Activated T-helper 17 cell treated with anti-CD3 and anti-CD28 coated beads, Interleukin-2, amount 50 U/mL, for 72 hours (primary cell): ENCODE results near the gene VPS9D1. TPM values are rescaled to one million over a fixed set of nuclear protein-coding genes. Genes with fewer than 3 reads are reported as not detected.

Experiments used
- ATAC-seq: fragments of 150-1000 bp; cut with Tn5 transposase; replicated peaks from 2 replicates; pipeline ENCODE4 v1.10.0; 2021; ENCODE audit warnings: mild to moderate bottlenecking, moderate library complexity
- H3K27ac Mint-ChIP-seq: one replicate; pipeline ENCODE4 v1.8.0; 2022; ENCODE audit warnings: mixed read lengths
- H3K27me3 Mint-ChIP-seq: one replicate; pipeline ENCODE4 v1.8.0; 2022; ENCODE audit warnings: mixed read lengths
- H3K36me3 Mint-ChIP-seq: one replicate; pipeline ENCODE4 v1.8.0; 2022; ENCODE audit warnings: low read depth, mild to moderate bottlenecking, mixed read lengths
- H3K4me1 Mint-ChIP-seq: one replicate; pipeline ENCODE4 v1.8.0; 2022; ENCODE audit warnings: mixed read lengths
- H3K4me3 Mint-ChIP-seq: one replicate; pipeline ENCODE4 v1.8.0; 2022; ENCODE audit warnings: mild to moderate bottlenecking, mixed read lengths
- H3K9me3 Mint-ChIP-seq: one replicate; pipeline ENCODE4 v1.8.0; 2022; ENCODE audit warnings: mixed read lengths
- total RNA-seq, 2 donors: library from RNA; stranded (reverse); gene quantifications; one replicate each; pipeline ENCODE4 v1.2.3, GENCODE V29; 2022

Gene VPS9D1, protein sequence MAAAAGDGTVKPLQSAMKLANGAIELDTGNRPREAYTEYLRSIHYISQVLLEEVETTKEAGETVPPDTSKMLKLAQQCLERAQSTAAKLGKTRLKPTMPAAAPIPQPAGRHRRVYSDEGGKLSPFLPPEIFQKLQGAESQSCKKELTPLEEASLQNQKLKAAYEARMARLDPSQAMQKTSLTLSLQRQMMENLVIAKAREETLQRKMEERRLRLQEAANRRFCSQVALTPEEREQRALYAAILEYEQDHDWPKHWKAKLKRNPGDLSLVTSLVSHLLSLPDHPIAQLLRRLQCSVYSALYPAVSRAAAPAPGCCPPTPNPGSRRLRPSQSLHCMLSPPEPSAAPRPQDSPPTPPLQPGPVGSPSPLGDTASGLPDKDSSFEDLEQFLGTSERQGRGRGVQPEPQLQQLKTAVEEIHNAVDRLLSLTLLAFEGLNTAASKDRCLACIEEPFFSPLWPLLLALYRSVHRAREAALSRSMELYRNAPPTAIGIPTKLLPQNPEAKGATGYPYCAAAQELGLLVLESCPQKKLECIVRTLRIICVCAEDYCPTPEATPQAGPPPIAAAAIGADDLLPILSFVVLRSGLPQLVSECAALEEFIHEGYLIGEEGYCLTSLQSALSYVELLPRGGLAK
- 1 to 10 TPM; 1.7 to 4.1 TPM for total RNA-seq

DNA sequence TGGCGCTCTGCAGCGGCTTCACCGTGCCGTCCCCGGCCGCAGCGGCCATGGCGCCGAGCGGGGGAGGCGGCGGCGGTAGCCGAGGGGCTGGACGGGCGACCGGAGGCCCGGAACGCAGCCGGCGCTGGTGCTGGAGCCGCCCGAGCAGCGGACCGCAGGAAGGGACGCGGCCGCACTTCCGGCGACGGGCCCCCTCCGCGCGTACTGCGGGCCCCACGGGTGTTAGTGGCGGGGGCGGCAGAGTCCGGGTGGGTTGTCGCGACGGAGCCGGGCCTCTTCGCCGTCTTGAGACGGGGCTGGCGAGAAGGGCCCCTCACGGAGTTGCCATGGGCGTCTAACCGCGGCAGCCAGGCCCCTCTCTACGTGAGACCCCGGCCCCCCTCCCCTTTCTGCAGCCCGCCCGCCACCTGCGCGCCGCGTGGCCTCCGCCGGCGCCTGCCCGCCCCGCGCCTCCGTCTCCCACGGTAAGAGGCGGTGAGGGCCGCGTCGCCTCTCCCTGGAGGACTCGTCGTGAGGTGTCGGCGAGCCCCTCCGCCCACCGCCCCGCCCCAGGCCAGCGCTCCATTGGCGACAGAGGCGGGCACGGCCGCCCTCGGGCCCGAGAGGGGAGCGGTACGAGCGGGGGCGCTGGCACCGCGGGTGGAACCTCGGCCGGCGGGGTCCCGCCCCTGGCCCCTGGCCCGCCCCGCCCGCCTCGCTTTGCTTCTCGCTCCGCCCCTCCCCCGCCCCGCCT lies at the start of gene VPS9D1, which contains the start of gene ZNF276:
Gene VPS9D1, minus strand, starts transcription at position 86 of the 733 bp plus-strand sequence. Its CDS starts 37 bp downstream, at position 49.
Gene ZNF276, plus strand, starts transcription at position 725 of the 733 bp plus-strand sequence. CDS start 104 bp downstream, outside the sequence.
- peaks cover 21% of the 10 kb centered on the region for H3K4me1 Mint-ChIP-seq
- H3K4me3 Mint-ChIP-seq = peak within 1 kb of the TSS; percentile 86
- H3K36me3 Mint-ChIP-seq = peaks cover 28% of the 10 kb centered on the region
- H3K9me3 Mint-ChIP-seq = no peaks in the 10 kb centered on the region
- peak within 1 kb of the TSS; percentile 82 for H3K27ac Mint-ChIP-seq
- H3K27me3 Mint-ChIP-seq = no peaks in the 10 kb centered on the region
- ATAC-seq = peak; percentile 63

DNA sequence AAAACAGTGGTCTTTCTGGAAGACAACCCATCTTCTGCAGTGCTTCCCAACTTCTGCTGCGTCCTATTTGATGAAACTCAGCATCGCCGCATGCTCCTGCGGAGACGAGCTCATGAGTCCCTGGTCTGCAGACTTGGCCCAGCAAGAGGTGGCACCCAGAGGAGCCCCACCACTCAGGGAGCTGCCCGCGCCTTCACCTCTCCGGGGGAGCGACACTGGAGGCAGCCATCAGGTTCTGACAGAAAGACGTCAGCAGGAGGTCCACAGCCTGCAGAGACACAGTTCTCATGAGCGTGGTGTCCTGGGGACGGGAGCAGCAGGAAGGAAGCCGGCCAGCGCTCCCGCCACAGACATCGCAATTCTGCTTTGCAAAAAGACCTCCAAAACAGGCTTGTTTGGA lies 49.7 kb upstream of the VPS9D1 start:
- Mint-ChIP-seq H3K27ac (no peak overlapping the region), H3K9me3 (no peaks in the 10 kb centered on the region), H3K4me1 (no peaks in the 10 kb centered on the region), H3K4me3 (no peak overlapping the region), H3K36me3 (peaks cover 85% of the 10 kb centered on the region), H3K27me3 (no peaks in the 10 kb centered on the region)
- no peak for ATAC-seq

DNA sequence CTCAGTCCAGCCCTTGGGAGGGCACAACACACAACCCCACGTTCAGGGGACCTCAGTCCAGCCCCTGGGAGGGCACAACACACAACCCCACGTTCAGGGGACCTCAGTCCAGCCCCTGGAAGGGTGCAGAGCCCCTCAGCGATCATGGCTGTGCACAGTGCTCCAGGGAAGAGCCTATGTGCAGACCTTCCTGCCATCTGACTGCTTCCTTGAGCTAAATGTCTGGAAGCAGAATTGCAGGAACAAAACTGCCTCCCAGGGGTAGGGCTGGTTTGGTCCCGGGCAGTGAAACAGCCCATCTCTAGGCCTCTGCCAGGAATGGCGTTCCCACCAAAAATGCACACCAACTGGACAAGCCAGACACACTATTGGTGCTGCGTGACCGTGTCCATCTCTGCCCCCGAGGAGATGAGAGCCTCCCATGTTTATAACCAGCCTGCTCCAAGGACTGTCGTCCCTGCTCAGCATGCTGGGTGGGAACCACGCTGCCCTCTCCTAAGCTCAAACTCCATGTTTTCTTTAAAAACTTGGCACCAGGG lies 44.7 kb upstream of the VPS9D1 start:
- no peak for ATAC-seq
- no peaks in the 10 kb centered on the region for H3K9me3 Mint-ChIP-seq
- peak overlapping the region; percentile 53 for H3K27ac Mint-ChIP-seq
- no peaks in the 10 kb centered on the region for H3K27me3 Mint-ChIP-seq
- peaks cover 82% of the 10 kb centered on the region for H3K36me3 Mint-ChIP-seq
- peaks cover 11% of the 10 kb centered on the region for H3K4me1 Mint-ChIP-seq
- peak overlapping the region; percentile 71 for H3K4me3 Mint-ChIP-seq

DNA sequence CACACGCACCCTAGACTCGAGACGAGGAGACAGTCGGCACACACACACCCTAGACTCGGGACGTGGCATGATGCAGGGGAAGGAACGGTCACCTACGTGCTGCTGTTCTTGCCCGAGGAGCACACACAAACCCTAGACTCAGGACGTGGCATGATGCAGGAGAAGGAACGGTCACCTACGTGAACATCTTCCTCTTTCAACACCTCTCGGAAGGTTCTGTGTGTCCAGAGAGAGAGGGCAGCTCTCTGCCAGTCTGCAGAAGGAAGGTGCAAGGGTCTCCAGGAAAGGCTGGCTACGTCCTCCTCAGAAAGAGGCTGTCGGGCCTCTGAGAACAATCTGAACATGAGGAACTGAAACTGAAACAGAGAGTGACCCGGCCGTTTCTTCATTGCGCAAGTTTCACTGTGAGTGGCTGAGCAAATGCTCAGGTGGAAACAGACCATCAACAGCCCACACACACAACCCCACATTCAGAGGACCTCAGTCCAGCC lies 44.1 kb upstream of the VPS9D1 start:
- H3K27ac Mint-ChIP-seq = peak overlapping the region; percentile 53
- ATAC-seq = peak; percentile 91
- peaks cover 13% of the 10 kb centered on the region for H3K4me1 Mint-ChIP-seq
- H3K9me3 Mint-ChIP-seq = no peaks in the 10 kb centered on the region
- peak overlapping the region; percentile 71 for H3K4me3 Mint-ChIP-seq
- H3K27me3 Mint-ChIP-seq = no peaks in the 10 kb centered on the region
- peaks cover 82% of the 10 kb centered on the region for H3K36me3 Mint-ChIP-seq

DNA sequence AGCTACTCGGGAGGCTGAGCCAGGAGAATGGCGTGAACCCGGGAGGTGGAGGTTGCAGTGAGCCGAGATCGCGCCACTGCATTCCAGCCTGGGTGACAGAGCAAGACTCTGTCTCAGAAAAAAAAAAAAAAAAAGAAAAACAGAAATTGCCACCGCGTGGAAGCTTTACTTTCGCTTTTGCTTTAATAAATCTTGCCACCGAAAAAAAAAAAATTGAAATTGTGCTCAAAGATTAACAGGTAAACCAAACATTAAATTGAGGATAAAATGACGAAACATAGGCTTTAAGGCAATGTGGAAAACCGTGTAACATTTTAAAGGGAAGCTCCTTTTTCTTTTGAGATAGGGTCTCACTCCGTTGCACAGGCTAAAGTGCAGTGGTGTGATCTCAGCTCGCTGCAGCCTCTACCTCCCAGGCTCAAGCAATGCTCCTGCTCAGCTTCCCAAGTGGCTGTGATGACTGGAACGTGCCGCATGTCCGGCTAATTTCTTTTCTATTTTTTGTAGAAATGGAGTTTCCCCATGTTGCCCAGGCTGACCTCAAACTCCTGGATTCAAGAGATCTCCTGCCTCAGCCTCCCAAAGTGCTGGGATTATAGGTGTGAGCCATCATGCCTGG lies 40.7 kb upstream of the VPS9D1 start:
- Mint-ChIP-seq H3K4me3 (peak overlapping the region; percentile 71), H3K36me3 (peaks cover 86% of the 10 kb centered on the region), H3K4me1 (peaks cover 13% of the 10 kb centered on the region), H3K9me3 (no peaks in the 10 kb centered on the region), H3K27ac (peak overlapping the region; percentile 85), H3K27me3 (no peaks in the 10 kb centered on the region)
- ATAC-seq = no peak

DNA sequence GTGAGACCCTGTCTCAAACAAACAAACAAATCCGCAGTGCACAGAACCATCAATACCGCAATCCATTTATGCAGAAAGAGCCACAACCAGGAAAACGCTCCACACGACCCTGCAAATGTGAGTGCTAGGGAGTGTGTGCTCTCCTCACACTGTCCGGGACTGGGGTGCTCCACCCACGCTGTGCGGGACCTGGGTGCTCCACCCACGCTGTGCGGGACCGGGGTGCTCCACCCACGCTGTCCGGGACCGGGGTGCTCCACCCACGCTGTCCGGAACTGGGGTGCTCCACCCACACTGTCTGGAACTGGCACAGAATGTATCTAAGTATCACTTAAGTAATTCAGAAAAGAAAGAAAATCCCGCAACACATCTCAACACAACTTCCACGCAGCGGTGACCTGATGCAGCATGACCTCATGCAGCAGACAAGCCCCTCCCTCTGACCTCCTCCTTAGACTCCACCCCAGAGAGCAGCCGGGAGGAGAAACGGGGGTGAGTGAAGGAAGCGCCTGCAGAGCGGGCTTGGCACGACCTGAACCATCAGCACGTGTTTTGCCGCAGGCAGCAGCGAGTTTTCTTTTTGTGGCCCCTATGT lies 39.1 kb upstream of the VPS9D1 start:
- peak; percentile 44 for ATAC-seq
- peak overlapping the region; percentile 85 for H3K27ac Mint-ChIP-seq
- peaks cover 96% of the 10 kb centered on the region for H3K36me3 Mint-ChIP-seq
- H3K27me3 Mint-ChIP-seq = no peaks in the 10 kb centered on the region
- peak overlapping the region; percentile 71 for H3K4me3 Mint-ChIP-seq
- H3K4me1 Mint-ChIP-seq = peaks cover 13% of the 10 kb centered on the region
- no peaks in the 10 kb centered on the region for H3K9me3 Mint-ChIP-seq

DNA sequence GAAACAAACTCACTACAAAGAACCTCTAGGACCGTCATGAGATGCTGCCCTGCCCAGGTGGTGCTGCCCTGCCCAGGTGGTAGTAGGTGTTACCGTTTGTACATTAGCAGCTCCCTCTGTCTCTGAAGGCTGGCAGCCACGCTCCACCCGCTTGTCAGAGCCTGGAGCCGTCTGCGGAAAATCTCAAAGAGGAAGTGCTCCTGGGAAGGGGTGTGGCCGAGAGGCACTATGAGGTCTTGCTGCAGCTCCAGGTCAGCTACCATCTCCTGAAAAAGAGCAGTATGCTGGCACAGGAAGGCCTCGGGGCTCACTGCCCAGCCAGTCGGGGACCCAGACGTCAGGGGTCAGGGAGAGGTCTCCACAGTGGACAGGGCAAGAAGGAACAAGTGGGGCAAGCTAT lies 28.9 kb upstream of the VPS9D1 start:
- Mint-ChIP-seq H3K4me1 (peaks cover 2% of the 10 kb centered on the region), H3K9me3 (no peaks in the 10 kb centered on the region), H3K36me3 (peaks cover 77% of the 10 kb centered on the region), H3K27me3 (no peaks in the 10 kb centered on the region), H3K4me3 (no peak overlapping the region), H3K27ac (no peak overlapping the region)
- ATAC-seq = no peak

DNA sequence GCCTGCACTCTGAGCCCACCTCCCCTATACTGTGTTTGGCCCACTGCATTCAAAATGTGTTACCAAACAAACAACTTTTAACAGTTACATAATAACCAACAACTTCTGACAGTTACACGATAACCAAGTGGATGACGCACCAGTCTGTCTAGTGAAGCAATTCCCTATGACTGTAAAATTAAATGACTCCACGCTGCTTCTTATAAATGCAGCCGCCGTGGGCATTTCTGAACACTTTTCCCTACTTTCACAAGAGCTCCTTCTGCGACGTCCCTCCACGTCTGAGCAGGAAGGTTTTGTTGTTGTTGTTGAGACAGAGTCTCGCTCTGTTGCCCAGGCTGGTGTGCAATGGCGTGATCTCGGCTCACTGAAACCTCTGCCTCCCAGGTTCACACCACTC lies 28.2 kb upstream of the VPS9D1 start:
- Mint-ChIP-seq H3K4me1 (no peaks in the 10 kb centered on the region), H3K9me3 (no peaks in the 10 kb centered on the region), H3K4me3 (no peak overlapping the region), H3K27ac (no peak overlapping the region), H3K27me3 (no peaks in the 10 kb centered on the region), H3K36me3 (peaks cover 76% of the 10 kb centered on the region)
- ATAC-seq = no peak

DNA sequence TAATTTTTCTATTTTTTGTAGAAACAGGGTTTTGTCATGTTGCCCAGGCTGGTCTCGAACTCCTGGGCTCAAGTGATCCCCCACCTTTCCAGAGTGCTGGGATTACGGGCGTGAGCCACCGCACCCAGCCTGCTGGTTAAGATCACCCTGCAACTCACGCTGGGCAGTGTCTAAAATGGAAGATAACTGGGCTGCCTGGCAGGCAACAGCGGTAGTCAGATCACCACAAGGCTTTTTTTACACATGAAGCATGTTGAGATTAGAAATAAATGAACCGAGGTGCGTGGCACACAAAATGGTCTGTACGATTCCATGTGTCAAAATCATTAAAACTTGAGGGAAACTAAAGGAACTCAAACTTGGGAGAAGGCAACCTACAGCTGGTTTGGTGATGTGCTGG lies 27.4 kb upstream of the VPS9D1 start:
- ATAC-seq = no peak
- H3K27me3 Mint-ChIP-seq = no peaks in the 10 kb centered on the region
- H3K4me3 Mint-ChIP-seq = no peak overlapping the region
- H3K36me3 Mint-ChIP-seq = peaks cover 72% of the 10 kb centered on the region
- peaks cover 4% of the 10 kb centered on the region for H3K4me1 Mint-ChIP-seq
- H3K9me3 Mint-ChIP-seq = no peaks in the 10 kb centered on the region
- no peak overlapping the region for H3K27ac Mint-ChIP-seq

DNA sequence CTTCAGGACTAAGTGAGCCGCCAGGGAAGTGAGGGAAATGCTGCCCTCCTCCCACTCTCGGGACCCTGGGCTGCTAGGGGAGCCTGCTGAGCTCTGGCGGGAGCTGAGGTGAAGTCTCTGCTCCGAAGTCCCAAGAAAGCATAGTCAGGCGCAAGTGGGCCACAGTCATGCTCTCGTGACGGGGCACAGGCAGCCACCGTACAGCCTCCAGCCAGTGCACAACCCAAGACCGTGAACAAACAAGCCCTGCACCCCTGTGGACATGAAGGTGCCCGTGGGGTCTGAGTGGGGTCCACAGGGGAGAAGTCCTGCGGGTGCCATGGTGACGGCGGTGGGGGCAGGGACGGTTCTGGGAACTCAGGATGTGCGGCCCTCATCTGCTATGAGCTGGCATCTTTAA lies 25.3 kb upstream of the VPS9D1 start:
- ATAC-seq = no peak

DNA sequence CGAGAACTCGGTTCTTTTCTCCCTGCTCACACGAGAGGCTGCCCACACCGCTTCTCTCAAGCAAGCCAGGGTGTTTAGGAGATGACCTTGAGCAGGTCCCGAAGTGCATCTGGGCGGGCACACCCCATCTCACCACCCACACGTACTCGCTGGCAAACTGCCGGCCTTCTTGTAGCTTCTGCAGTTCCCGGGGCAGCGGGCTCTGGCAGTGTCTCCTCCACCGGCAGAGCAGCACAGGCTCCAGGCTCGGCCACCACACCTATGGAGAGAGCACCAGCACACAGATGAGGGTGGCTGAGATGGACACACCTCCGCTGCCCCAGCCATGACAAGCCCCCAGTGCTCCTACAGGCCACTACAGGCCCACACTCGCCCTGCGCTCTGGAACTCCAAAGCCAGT lies 24.1 kb upstream of the VPS9D1 start:
- H3K27ac Mint-ChIP-seq = no peak overlapping the region
- peaks cover 4% of the 10 kb centered on the region for H3K4me1 Mint-ChIP-seq
- no peak for ATAC-seq
- H3K9me3 Mint-ChIP-seq = no peaks in the 10 kb centered on the region
- H3K4me3 Mint-ChIP-seq = no peak overlapping the region
- H3K27me3 Mint-ChIP-seq = no peaks in the 10 kb centered on the region
- H3K36me3 Mint-ChIP-seq = peaks cover 70% of the 10 kb centered on the region

More for the DNA sequence above, 25.3 kb upstream of the VPS9D1 start:
- Mint-ChIP-seq H3K4me1 (peaks cover 4% of the 10 kb centered on the region), H3K27me3 (no peaks in the 10 kb centered on the region), H3K4me3 (no peak overlapping the region), H3K36me3 (peaks cover 70% of the 10 kb centered on the region), H3K27ac (no peak overlapping the region), H3K9me3 (no peaks in the 10 kb centered on the region)

DNA sequence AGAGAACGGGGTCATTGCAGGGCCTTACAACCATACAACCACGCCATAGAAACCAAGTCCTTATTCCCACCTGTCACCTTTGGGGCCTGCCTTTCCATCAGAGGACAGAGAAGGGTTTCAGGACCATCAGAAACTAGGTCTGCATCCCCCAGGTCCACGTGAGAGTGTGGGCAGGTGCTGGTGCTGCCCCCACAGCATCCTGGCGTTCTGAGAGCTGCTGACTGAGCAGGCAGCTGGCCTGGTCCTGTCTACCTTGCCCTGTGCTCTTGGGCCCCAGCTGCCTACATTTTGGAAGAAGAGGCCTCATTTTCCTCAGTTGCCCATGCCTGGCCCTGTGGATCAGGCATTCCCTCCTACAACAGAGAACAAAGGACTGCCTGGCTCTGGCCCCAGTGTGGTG lies 22.2 kb upstream of the VPS9D1 start:
- ATAC-seq = no peak
- Mint-ChIP-seq H3K27ac (peak overlapping the region; percentile 59), H3K27me3 (no peaks in the 10 kb centered on the region), H3K4me3 (no peak overlapping the region), H3K9me3 (no peaks in the 10 kb centered on the region), H3K36me3 (peaks cover 70% of the 10 kb centered on the region), H3K4me1 (peaks cover 4% of the 10 kb centered on the region)

DNA sequence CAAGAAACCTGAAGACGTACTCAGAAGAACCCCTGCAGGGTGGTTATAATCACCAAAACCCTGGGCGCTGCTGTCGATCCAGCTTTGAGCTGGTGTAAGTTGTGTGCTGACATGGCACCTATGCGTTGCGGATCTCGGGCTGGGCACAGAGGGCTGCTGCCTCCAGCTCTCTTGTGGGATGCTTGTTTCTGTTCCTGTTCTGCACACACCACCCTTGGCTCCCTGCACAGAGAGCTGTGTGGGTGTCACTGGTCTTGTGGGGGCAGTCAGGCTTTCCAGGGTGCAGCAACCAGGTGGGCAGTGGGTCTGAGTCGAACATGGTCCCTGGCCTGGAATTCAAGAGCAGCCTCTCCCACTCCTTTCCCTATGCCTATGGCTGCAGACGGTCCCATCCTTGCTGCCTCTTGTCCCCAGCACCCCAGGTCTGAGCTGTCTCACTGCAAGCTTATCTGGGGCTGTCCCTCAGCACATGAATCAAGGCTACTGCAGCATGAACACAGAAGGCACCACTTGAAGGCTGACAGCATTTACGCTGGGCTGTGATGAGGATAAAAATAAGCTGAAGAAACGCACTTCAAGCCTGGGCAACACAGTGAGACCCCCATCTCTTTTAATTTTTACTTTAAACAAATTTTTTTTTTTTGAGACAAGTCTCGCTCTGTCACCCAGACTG lies 20.8 kb upstream of the VPS9D1 start:
- no peak for ATAC-seq
- H3K9me3 Mint-ChIP-seq = no peaks in the 10 kb centered on the region
- H3K27me3 Mint-ChIP-seq = no peaks in the 10 kb centered on the region
- H3K27ac Mint-ChIP-seq = no peak overlapping the region
- peaks cover 78% of the 10 kb centered on the region for H3K36me3 Mint-ChIP-seq
- H3K4me1 Mint-ChIP-seq = peaks cover 9% of the 10 kb centered on the region
- H3K4me3 Mint-ChIP-seq = no peak overlapping the region
